Activated CD4-positive, alpha-beta T cell treated with anti-CD3 and anti-CD28 coated beads for 36 hours (primary cell): ENCODE measurements around the gene ICOS. TPM values are rescaled to one million over a fixed set of nuclear protein-coding genes. Genes with fewer than 3 reads are reported as not detected.

ENCODE experiments used
- ATAC-seq: fragments of 200-7000 bp; cut with Tn5 transposase; one replicate; pipeline ENCODE4 v1.10.0; 2021; ENCODE audit warnings: mild to moderate bottlenecking, moderate library complexity
- CTCF ChIA-PET: fragments of 350-600 bp; sonication (Branson Sonifier 250); formaldehyde crosslinking; loops from one replicate; lab custom pipeline; 2021; ENCODE audit warnings: antibody characterized with exemption; lab: Charles Lee
- POLR2A ChIA-PET: fragments of 350-600 bp; sonication (Branson Sonifier 250); formaldehyde crosslinking; loops from one replicate; lab custom pipeline; 2021; ENCODE audit warnings: antibody characterized with exemption, inconsistent platforms; lab: Charles Lee
- DNase-seq: peaks from one replicate; pipeline ENCODE4 v3.0.0-alpha.2; 2020
- H3K27ac Mint-ChIP-seq: one replicate; pipeline ENCODE4 v1.8.0; 2021; ENCODE audit warnings: mixed read lengths
- H3K27me3 Mint-ChIP-seq: one replicate; pipeline ENCODE4 v1.8.0; 2021; ENCODE audit warnings: mixed read lengths
- H3K36me3 Mint-ChIP-seq: one replicate; pipeline ENCODE4 v1.8.0; 2021; ENCODE audit warnings: low read depth, mixed read lengths
- H3K4me1 Mint-ChIP-seq: one replicate; pipeline ENCODE4 v1.8.0; 2021; ENCODE audit warnings: mixed read lengths
- H3K4me3 Mint-ChIP-seq: one replicate; pipeline ENCODE4 v1.8.0; 2021; ENCODE audit warnings: mild to moderate bottlenecking, moderate library complexity, mixed read lengths
- H3K9me3 Mint-ChIP-seq: one replicate; pipeline ENCODE4 v1.8.0; 2021; ENCODE audit warnings: low read depth, mixed read lengths
- intact Hi-C, 2 experiments: fragments of 100-400 bp; cut with DNase I in 1 of 2; cut with micrococcal nuclease in 1 of 2; formaldehyde crosslinking; loops; one replicate each; pipeline versions ENCODE4 v1.14.2 to v1.15.1; 2022 to 2024; cut with DNase I, micrococcal nuclease
- total RNA-seq, 2 experiments: library from RNA; stranded (reverse); gene quantifications; one replicate each; pipeline ENCODE4 v1.2.3, GENCODE V29; 2021

The ICOS gene
- total RNA-seq, 2 experiments from 2014 or later: 133 to 161 TPM

GRCh38 chr2:203988500-203989260 lies 52.1 kb downstream of the ICOS start:
- POLR2A ChIA-PET: interaction anchor here (0.6 to 1.9 kb wide), 8 partner anchors 10 to 120 kb away, joined by 3 to 9 read pairs (median 4); no protein-coding TSS in a partner anchor
- CTCF ChIA-PET: interaction anchor here (0.5 to 2.1 kb wide), 6 partner anchors 11 to 157 kb away, joined by 3 to 6 read pairs (median 3); no protein-coding TSS in a partner anchor
- Mint-ChIP-seq H3K27me3 (no peaks in the 10 kb centered on the region), H3K36me3 (no peaks in the 10 kb centered on the region), H3K4me1 (peaks cover 8% of the 10 kb centered on the region), H3K4me3 (no peak overlapping the region), H3K9me3 (no peaks in the 10 kb centered on the region), H3K27ac (peak overlapping the region; percentile 88)
- peak; percentile 50 for ATAC-seq
- DNase-seq: no peak
- intact Hi-C loops: loop anchor here (1.0 to 2.0 kb wide), 8 partner anchors 9 to 54 kb away; no protein-coding TSS in a partner anchor

GRCh38 chr2:203989521-203989920 lies 53.0 kb downstream of the ICOS start:
- ATAC-seq (no peak), DNase-seq (no peak)
- Mint-ChIP-seq H3K4me3 (no peak overlapping the region), H3K9me3 (no peaks in the 10 kb centered on the region), H3K4me1 (peaks cover 8% of the 10 kb centered on the region), H3K27me3 (no peaks in the 10 kb centered on the region), H3K27ac (peak overlapping the region; percentile 87), H3K36me3 (no peaks in the 10 kb centered on the region)
- CTCF ChIA-PET: interaction anchor here (0.7 to 0.9 kb wide), 2 partner anchors 33 to 74 kb away, joined by 3 to 4 read pairs; no protein-coding TSS in a partner anchor
- intact Hi-C loops: loop anchor here (1.0 to 2.0 kb wide), 4 partner anchors 15 to 55 kb away; no protein-coding TSS in a partner anchor
- POLR2A ChIA-PET: interaction anchor here (1.2 kb wide), 1 partner anchor 121 kb away, joined by 3 read pairs; no protein-coding TSS in a partner anchor

GRCh38 chr2:203992509-203992908 lies 55.9 kb downstream of the ICOS start:
- POLR2A ChIA-PET: interaction anchor here (1.6 kb wide), 1 partner anchor 22 kb away, joined by 4 read pairs; no protein-coding TSS in a partner anchor
- Mint-ChIP-seq H3K27ac (no peak overlapping the region), H3K27me3 (no peaks in the 10 kb centered on the region), H3K4me1 (peaks cover 13% of the 10 kb centered on the region), H3K4me3 (no peak overlapping the region), H3K9me3 (no peaks in the 10 kb centered on the region), H3K36me3 (peaks cover 4% of the 10 kb centered on the region)
- DNase-seq (no peak), ATAC-seq (peak; percentile 47)
- CTCF ChIA-PET: interaction anchor here (1.0 kb wide), 1 partner anchor 10 kb away, joined by 3 read pairs; no protein-coding TSS in a partner anchor
- intact Hi-C loops: no loop called here

- Mint-ChIP-seq H3K27me3 (no peaks in the 10 kb centered on the region), H3K4me1 (peaks cover 18% of the 10 kb centered on the region), H3K9me3 (no peaks in the 10 kb centered on the region), H3K27ac (no peak overlapping the region), H3K36me3 (peaks cover 4% of the 10 kb centered on the region), H3K4me3 (no peak overlapping the region)
- ATAC-seq: no peak
- no peak for DNase-seq
- intact Hi-C loops: no loop called here
- POLR2A ChIA-PET: interaction anchor here (0.7 to 1.6 kb wide), 3 partner anchors 22 to 253 kb away, joined by 3 to 5 read pairs (median 4); no protein-coding TSS in a partner anchor
- CTCF ChIA-PET: interaction anchor here (0.6 to 1.1 kb wide), 5 partner anchors 9 to 185 kb away, joined by 3 to 5 read pairs (median 3); no protein-coding TSS in a partner anchor
Observed at GRCh38 chr2:203993011-203993410, 56.4 kb downstream of the ICOS start.

- H3K27me3 Mint-ChIP-seq: no peaks in the 10 kb centered on the region
- H3K27ac Mint-ChIP-seq: no peak overlapping the region
- no peak overlapping the region for H3K4me3 Mint-ChIP-seq
- ATAC-seq: peak; percentile 10
- ChIA-PET CTCF (interaction anchor here (0.6 to 1.1 kb wide), 5 partner anchors 9 to 185 kb away, joined by 3 to 5 read pairs (median 3); no protein-coding TSS in a partner anchor), POLR2A (interaction anchor here (0.6 to 1.6 kb wide), 4 partner anchors 21 to 254 kb away, joined by 3 to 5 read pairs (median 4); no protein-coding TSS in a partner anchor)
- H3K9me3 Mint-ChIP-seq: no peaks in the 10 kb centered on the region
- peaks cover 4% of the 10 kb centered on the region for H3K36me3 Mint-ChIP-seq
- intact Hi-C loops: no loop called here
- no peak for DNase-seq
- H3K4me1 Mint-ChIP-seq: peaks cover 23% of the 10 kb centered on the region
Observed at GRCh38 chr2:203993560-203993959, 57.0 kb downstream of the ICOS start.

GRCh38 chr2:203994735-203995134 lies 58.2 kb downstream of the ICOS start:
- no peak for ATAC-seq
- Mint-ChIP-seq H3K4me3 (no peak overlapping the region), H3K27ac (peak overlapping the region; percentile 34), H3K9me3 (no peaks in the 10 kb centered on the region), H3K27me3 (no peaks in the 10 kb centered on the region), H3K36me3 (peaks cover 4% of the 10 kb centered on the region), H3K4me1 (peaks cover 35% of the 10 kb centered on the region)
- DNase-seq: no peak
- CTCF ChIA-PET: interaction anchor here (0.7 kb wide), 1 partner anchor 85 kb away, joined by 3 read pairs; no protein-coding TSS in a partner anchor
- POLR2A ChIA-PET: no interaction called here
- intact Hi-C loops: loop anchor here (5.0 kb wide), 3 partner anchors 102 to 262 kb away; no protein-coding TSS in a partner anchor

GRCh38 chr2:203996692-203997091 lies 60.1 kb downstream of the ICOS start:
- peaks cover 5% of the 10 kb centered on the region for H3K36me3 Mint-ChIP-seq
- no peaks in the 10 kb centered on the region for H3K9me3 Mint-ChIP-seq
- H3K4me1 Mint-ChIP-seq: peaks cover 52% of the 10 kb centered on the region
- ChIA-PET CTCF (interaction anchor here (0.6 to 2.1 kb wide), 5 partner anchors 10 to 1759 kb away, joined by 3 to 4 read pairs (median 4); no protein-coding TSS in a partner anchor), POLR2A (interaction anchor here (1.0 kb wide), 1 partner anchor 9 kb away, joined by 3 read pairs; no protein-coding TSS in a partner anchor)
- intact Hi-C loops: loop anchor here (1.0 to 5.0 kb wide), 7 partner anchors 8 to 264 kb away; no protein-coding TSS in a partner anchor
- H3K27ac Mint-ChIP-seq: peak overlapping the region; percentile 86
- H3K4me3 Mint-ChIP-seq: no peak overlapping the region
- no peak for ATAC-seq
- no peak for DNase-seq
- no peaks in the 10 kb centered on the region for H3K27me3 Mint-ChIP-seq

- peaks cover 60% of the 10 kb centered on the region for H3K4me1 Mint-ChIP-seq
- ATAC-seq (peak; percentile 40), DNase-seq (no peak)
- peak overlapping the region; percentile 32 for H3K4me3 Mint-ChIP-seq
- H3K36me3 Mint-ChIP-seq: peaks cover 12% of the 10 kb centered on the region
- peaks cover 4% of the 10 kb centered on the region for H3K9me3 Mint-ChIP-seq
- H3K27ac Mint-ChIP-seq: peak overlapping the region; percentile 86
- no peaks in the 10 kb centered on the region for H3K27me3 Mint-ChIP-seq
- ChIA-PET CTCF (interaction anchor here (1.0 to 2.1 kb wide), 2 partner anchors 9 to 55 kb away, joined by 4 read pairs; no protein-coding TSS in a partner anchor), POLR2A (interaction anchor here (0.7 to 0.8 kb wide), 2 partner anchors 186 to 985 kb away, joined by 4 to 5 read pairs; no protein-coding TSS in a partner anchor)
- intact Hi-C loops: loop anchor here (1.0 to 5.0 kb wide), 7 partner anchors 8 to 265 kb away; no protein-coding TSS in a partner anchor
Observed at GRCh38 chr2:203997481-203997880, 60.9 kb downstream of the ICOS start.

GRCh38 chr2:203997980-203998809 lies 61.6 kb downstream of the ICOS start:
- Mint-ChIP-seq H3K4me1 (peaks cover 67% of the 10 kb centered on the region), H3K9me3 (peaks cover 4% of the 10 kb centered on the region), H3K4me3 (peak overlapping the region; percentile 32), H3K36me3 (peaks cover 12% of the 10 kb centered on the region), H3K27ac (peak overlapping the region; percentile 86), H3K27me3 (no peaks in the 10 kb centered on the region)
- ChIA-PET CTCF (interaction anchor here (1.4 to 1.6 kb wide), 2 partner anchors 21 to 25 kb away, joined by 4 read pairs; no protein-coding TSS in a partner anchor), POLR2A (interaction anchor here (0.7 to 0.9 kb wide), 3 partner anchors 10 to 984 kb away, joined by 3 to 5 read pairs (median 4); no protein-coding TSS in a partner anchor)
- intact Hi-C loops: loop anchor here (1.0 to 5.0 kb wide), 10 partner anchors 7 to 266 kb away; partner anchors contain the start of gene ICOS (in 1 of the 2)
- no peak for DNase-seq
- peak; percentile 73 for ATAC-seq

GRCh38 chr2:203999835-204000234 lies 63.3 kb downstream of the ICOS start:
- intact Hi-C loops: loop anchor here (2.0 to 5.0 kb wide), 6 partner anchors 59 to 268 kb away; partner anchors contain the start of gene ICOS (in 1 of the 2)
- POLR2A ChIA-PET: interaction anchor here (0.5 to 0.8 kb wide), 3 partner anchors 12 to 109 kb away, joined by 3 to 4 read pairs (median 3); no protein-coding TSS in a partner anchor
- peaks cover 83% of the 10 kb centered on the region for H3K4me1 Mint-ChIP-seq
- DNase-seq (no peak), ATAC-seq (no peak)
- H3K27me3 Mint-ChIP-seq: no peaks in the 10 kb centered on the region
- no peak overlapping the region for H3K27ac Mint-ChIP-seq
- H3K9me3 Mint-ChIP-seq: peaks cover 6% of the 10 kb centered on the region
- H3K36me3 Mint-ChIP-seq: peaks cover 12% of the 10 kb centered on the region
- H3K4me3 Mint-ChIP-seq: no peak overlapping the region
- CTCF ChIA-PET: interaction anchor here (0.7 to 1.6 kb wide), 10 partner anchors 12 to 1305 kb away, joined by 3 to 7 read pairs (median 3); no protein-coding TSS in a partner anchor
